Activated T-cell treated with anti-CD3 and anti-CD28 coated beads, Interleukin-2, amount 50 U/mL, for 24 hours (primary cell): ENCODE measurements around the gene CIZ1.

ENCODE experiments used
- DNase-seq: peaks from one replicate; pipeline ENCODE4 v3.0.0-alpha.2; 2020
- H3K27ac Mint-ChIP-seq: 2 replicates; pipeline ENCODE4 v1.8.0; 2020; ENCODE audit warnings: mild to moderate bottlenecking, mixed read lengths
- H3K27me3 Mint-ChIP-seq: 2 replicates; pipeline ENCODE4 v1.8.0; 2020; ENCODE audit warnings: mixed read lengths
- H3K36me3 Mint-ChIP-seq: 2 replicates; pipeline ENCODE4 v1.8.0; 2020; ENCODE audit warnings: low read depth, mixed read lengths
- H3K4me1 Mint-ChIP-seq: 2 replicates; pipeline ENCODE4 v1.8.0; 2020; ENCODE audit warnings: low read depth, mixed read lengths
- H3K4me3 Mint-ChIP-seq: 2 replicates; pipeline ENCODE4 v1.8.0; 2020; ENCODE audit warnings: mild to moderate bottlenecking, moderate library complexity, mixed read lengths
- H3K9me3 Mint-ChIP-seq: 2 replicates; pipeline ENCODE4 v1.8.0; 2020; ENCODE audit warnings: mixed read lengths

CIZ1 gene

GRCh38 chr9:128218172-128218517, 26.8 kb upstream of the CIZ1 start:
- no peak for DNase-seq
- Mint-ChIP-seq H3K4me3 (peak overlapping the region; percentile 75), H3K9me3 (no peaks in the 10 kb centered on the region), H3K27ac (peak overlapping the region; percentile 72), H3K27me3 (peaks cover 2% of the 10 kb centered on the region), H3K36me3 (no peaks in the 10 kb centered on the region), H3K4me1 (peaks cover 15% of the 10 kb centered on the region)

DNA sequence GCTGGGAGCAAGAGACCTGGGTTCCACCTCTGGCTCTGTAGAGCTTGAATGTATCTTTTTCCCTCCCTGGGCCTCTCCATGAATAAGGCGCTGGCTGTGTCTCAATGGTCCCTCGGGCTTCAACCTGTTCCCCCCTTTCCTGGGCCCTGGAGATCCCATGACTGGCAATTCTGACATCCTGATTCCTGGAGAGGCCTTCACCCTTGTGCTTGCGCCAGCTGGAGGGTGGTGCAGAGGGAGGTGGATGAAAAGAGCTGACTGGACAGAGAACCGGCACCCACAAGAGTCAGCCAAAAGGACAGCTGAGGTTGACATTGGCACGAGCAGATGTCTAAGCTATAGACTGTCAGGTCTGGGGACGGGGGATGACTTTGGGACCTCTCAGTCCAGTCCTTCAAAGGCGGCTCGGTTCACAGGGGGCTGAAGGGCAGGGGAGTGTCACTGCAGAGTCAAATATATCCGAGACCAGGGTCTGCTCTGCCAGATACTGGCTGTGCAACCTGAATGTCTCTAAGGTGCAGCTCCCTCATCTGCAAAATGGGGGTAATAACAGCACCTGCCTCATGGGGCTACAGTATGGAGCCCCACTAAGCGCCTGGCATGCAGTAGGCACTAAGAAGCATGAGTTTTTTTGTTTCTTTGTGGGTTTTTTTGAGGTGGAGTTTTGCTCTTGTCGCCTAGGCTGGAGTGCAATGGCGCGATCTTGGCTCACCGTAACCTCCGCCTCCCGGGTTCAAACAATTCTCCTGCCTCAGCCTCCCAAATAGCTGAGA, 25.6 kb upstream of the CIZ1 start:
- Mint-ChIP-seq H3K27ac (no peak overlapping the region), H3K9me3 (no peaks in the 10 kb centered on the region), H3K4me3 (no peak overlapping the region), H3K4me1 (peaks cover 15% of the 10 kb centered on the region), H3K36me3 (no peaks in the 10 kb centered on the region), H3K27me3 (peaks cover 2% of the 10 kb centered on the region)
- DNase-seq: no peak

DNA sequence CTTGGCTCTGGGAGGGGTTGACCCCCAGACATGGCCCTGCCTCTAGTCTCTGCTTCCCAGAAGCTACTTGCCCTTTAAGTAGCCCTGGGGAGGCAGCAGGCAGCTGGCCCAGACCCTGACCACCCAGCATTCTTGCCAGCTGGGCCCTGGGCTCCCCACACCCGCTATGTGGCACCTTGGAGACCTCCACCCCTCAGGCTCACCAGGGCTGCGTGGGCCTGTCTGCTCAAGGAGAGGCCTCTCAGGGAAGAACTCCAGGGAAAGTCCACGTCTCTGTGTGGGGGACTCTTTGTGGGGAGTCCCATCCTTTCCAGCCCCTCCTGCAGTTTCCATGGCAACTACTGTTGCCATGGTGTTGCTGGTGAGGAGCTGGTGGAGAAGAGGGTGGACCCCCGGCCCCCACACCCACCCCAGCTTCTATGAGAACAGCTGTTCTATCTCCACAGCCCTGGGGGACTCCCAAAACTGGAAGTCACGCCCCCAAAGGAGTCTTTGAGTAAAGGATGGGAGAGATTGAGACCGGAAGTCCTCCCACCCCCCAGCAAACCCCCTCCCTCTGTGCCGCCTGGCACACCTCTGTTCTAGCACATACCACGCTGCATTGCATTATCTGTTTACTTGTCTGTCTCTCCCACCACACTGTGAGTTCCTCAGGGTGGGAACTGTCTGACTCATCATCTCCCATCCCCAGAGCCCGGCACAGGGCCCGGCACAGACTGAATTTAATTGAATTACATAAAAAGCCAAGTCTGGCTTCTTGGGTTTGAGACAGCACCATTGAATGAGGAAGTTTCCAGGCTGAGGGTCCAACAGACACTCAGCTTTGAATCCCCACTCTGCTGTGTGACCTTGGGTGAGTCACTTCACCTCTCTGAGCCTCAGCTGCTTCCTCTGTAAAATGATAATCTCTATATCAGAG, 24.4 kb upstream of the CIZ1 start:
- H3K9me3 Mint-ChIP-seq: no peaks in the 10 kb centered on the region
- no peak for DNase-seq
- H3K4me1 Mint-ChIP-seq: peaks cover 15% of the 10 kb centered on the region
- peaks cover 2% of the 10 kb centered on the region for H3K27me3 Mint-ChIP-seq
- no peak overlapping the region for H3K27ac Mint-ChIP-seq
- H3K4me3 Mint-ChIP-seq: no peak overlapping the region
- no peaks in the 10 kb centered on the region for H3K36me3 Mint-ChIP-seq

DNA sequence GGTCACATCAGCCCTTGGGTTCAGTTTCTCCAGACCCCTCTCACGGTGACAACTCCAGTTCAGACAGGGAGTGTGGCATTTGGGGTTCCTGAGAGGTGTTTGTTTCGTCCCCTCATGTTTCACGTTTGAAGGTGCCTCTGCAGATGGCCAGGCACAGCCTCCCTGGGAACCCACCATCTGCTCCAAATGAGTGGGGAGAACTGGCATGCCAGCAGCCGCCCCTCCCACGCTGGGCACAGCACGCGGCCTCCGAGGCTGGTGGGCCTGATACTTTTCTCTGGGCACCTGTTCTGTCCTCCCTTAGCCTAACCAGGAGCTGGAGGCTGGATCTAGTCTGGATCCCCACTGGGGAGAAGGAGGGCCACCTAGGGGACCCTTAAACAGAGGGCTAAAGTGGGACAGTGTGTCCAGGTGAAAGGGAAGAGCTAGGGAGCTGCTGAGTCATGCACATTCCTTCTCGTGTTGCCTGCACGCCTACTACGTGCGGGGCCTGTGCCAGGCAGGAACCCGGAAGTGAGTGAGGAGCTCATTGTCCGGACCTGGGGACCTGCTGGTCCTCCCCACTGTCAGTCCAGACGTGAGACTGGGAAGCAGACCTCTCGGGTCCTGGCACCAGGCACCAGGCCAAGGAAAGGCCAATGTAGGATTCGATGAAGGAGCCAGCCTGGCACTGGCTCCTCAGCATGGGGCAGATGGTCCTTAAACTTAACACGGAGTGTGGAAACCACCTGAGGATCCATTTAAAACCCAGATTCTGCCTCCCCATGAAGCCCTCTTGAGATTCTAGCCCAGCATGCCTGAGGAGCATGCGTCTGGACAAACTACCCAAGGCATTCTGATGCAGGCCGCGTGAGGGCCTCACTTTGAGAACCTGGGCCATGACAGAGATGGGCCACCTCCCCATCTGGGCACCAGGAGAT, 23.5 kb upstream of the CIZ1 start:
- Mint-ChIP-seq H3K27ac (no peak overlapping the region), H3K27me3 (peaks cover 2% of the 10 kb centered on the region), H3K9me3 (no peaks in the 10 kb centered on the region), H3K4me3 (no peak overlapping the region), H3K36me3 (no peaks in the 10 kb centered on the region), H3K4me1 (peaks cover 15% of the 10 kb centered on the region)
- no peak for DNase-seq

GRCh38 chr9:128213746-128214497, 22.6 kb upstream of the CIZ1 start:
- Mint-ChIP-seq H3K27me3 (peaks cover 2% of the 10 kb centered on the region), H3K36me3 (no peaks in the 10 kb centered on the region), H3K4me1 (peaks cover 13% of the 10 kb centered on the region), H3K4me3 (no peak overlapping the region), H3K9me3 (no peaks in the 10 kb centered on the region), H3K27ac (no peak overlapping the region)
- no peak for DNase-seq

DNA sequence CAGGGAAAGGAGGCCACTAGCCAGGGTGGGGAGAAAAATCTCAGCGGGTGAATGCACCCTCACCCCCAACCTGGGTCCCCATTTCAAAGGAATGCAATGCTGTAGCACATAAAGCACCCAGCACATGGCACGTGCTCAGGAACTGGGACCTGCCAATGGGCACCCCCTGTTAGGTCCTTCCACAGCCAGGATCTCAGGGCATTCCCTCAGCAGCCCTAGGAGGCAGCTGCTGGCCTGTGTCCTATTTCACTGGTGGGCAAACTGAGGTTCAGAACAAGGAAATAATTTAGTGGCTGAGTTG, 20.6 kb upstream of the CIZ1 start:
- Mint-ChIP-seq H3K4me1 (no peaks in the 10 kb centered on the region), H3K27me3 (peaks cover 2% of the 10 kb centered on the region), H3K36me3 (no peaks in the 10 kb centered on the region)

DNA sequence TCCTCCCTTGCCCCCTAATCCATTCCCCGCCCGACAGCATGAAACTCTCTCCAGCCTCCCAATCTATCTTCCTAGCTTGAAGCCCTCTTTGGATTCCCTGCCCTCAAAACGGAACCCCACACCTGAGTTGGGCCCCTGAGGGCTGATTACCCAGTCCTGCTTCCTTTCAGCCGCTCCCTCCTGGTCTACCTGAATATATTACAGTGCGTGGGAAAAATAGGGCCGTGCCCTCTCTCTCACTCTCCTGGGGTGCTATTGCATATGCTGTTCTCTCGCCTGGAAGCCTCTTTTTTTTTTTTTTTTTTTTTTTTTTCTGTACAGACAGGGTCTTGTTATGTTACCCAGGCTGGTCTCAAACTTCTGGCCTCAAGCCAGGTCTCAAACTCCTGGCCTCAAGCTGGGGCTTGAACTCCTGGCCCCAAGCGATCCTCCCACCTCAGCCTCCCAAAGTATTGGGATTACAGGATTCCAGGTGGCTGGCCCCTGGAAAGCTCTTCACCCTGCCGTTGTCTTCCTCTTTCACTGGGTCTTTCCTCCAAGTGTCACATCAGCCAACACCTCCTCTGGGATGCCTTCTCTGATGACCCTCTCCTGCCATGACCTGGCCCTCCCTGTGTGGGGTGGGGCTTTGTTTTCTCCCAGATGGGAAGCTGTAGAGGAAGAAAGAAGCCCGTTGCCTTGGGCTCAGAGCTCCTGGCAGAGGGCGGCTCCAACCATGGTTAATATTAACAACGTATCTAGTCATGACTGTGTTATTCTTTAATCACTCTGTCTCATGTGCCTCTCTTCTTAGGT, 20.0 kb upstream of the CIZ1 start:
- DNase-seq: no peak
- no peaks in the 10 kb centered on the region for H3K4me1 Mint-ChIP-seq
- no peaks in the 10 kb centered on the region for H3K9me3 Mint-ChIP-seq
- no peak overlapping the region for H3K4me3 Mint-ChIP-seq
- H3K27me3 Mint-ChIP-seq: peaks cover 2% of the 10 kb centered on the region
- H3K27ac Mint-ChIP-seq: no peak overlapping the region
- H3K36me3 Mint-ChIP-seq: no peaks in the 10 kb centered on the region

More for the DNA sequence above, 20.6 kb upstream of the CIZ1 start:
- DNase-seq: no peak
- no peak overlapping the region for H3K4me3 Mint-ChIP-seq
- no peaks in the 10 kb centered on the region for H3K9me3 Mint-ChIP-seq
- H3K27ac Mint-ChIP-seq: no peak overlapping the region

- no peaks in the 10 kb centered on the region for H3K9me3 Mint-ChIP-seq
- H3K4me3 Mint-ChIP-seq: no peak overlapping the region
- no peak overlapping the region for H3K27ac Mint-ChIP-seq
- no peak for DNase-seq
- peaks cover 15% of the 10 kb centered on the region for H3K27me3 Mint-ChIP-seq
- H3K4me1 Mint-ChIP-seq: peaks cover 4% of the 10 kb centered on the region
- H3K36me3 Mint-ChIP-seq: no peaks in the 10 kb centered on the region
These were observed 17.7 kb upstream of the CIZ1 start for GRCh38 chr9:128208946-128209669.

GRCh38 chr9:128208386-128208785, 17.0 kb upstream of the CIZ1 start:
- Mint-ChIP-seq H3K9me3 (no peaks in the 10 kb centered on the region), H3K4me3 (no peak overlapping the region), H3K27me3 (peaks cover 13% of the 10 kb centered on the region), H3K36me3 (no peaks in the 10 kb centered on the region), H3K27ac (no peak overlapping the region), H3K4me1 (peaks cover 4% of the 10 kb centered on the region)
- DNase-seq: no peak

DNA sequence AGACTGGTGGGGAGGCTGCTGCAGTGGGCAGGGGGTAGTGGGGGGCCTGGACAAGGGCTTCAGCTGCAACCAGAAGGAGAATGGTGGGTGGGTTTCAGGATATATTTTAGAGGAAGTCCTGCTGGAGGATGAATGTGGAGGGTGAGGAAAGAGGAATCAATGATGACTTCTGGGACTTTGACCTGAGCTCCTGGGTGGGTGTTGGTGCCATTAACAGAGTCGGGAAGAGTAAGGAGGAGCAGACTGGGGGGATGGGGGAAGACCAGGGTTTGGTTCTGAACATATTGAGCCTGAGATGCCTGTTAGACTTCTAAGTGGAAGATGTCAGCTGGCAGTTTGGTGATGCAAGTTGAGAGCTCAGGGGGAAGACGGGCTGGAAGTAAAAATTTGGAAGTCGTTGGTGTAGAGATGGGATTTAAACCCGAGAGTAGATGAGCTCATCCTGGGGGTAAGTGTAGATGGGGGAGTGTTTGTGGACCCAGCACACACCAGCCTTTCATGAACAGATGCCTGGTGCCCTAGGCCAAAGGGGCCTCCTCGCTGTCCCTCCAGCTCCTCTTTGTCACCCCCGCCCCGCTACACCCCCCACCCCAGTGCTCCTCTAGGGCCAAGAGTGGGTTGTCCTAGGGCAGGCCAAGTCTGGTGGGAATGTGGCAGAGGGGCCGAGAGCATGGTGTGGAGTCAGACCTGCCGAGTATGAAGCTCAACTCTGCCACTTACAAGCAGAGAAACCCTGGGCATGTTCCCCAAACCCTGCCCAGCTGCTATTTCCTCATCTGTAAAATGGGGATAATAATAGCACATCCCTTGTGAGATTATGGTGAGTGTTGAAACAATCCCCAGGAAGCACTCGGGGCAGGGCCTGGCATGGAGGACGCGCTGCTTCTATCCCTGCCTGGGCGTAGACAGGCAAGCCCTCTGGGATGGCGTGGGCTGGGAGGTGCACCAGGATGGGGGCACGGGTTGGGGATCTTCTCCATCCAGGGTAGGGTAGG, 15.8 kb upstream of the CIZ1 start:
- Mint-ChIP-seq H3K36me3 (no peaks in the 10 kb centered on the region), H3K27ac (no peak overlapping the region), H3K4me3 (no peak overlapping the region), H3K4me1 (peaks cover 13% of the 10 kb centered on the region), H3K9me3 (no peaks in the 10 kb centered on the region), H3K27me3 (peaks cover 13% of the 10 kb centered on the region)
- no peak for DNase-seq

GRCh38 chr9:128206484-128206883, 15.1 kb upstream of the CIZ1 start:
- Mint-ChIP-seq H3K4me1 (peaks cover 19% of the 10 kb centered on the region), H3K27me3 (peaks cover 13% of the 10 kb centered on the region), H3K9me3 (no peaks in the 10 kb centered on the region), H3K4me3 (no peak overlapping the region), H3K36me3 (no peaks in the 10 kb centered on the region), H3K27ac (no peak overlapping the region)
- DNase-seq: no peak

GRCh38 chr9:128205296-128205944, 14.0 kb upstream of the CIZ1 start:
- Mint-ChIP-seq H3K27me3 (peaks cover 13% of the 10 kb centered on the region), H3K27ac (no peak overlapping the region), H3K4me3 (no peak overlapping the region), H3K4me1 (peaks cover 19% of the 10 kb centered on the region), H3K36me3 (no peaks in the 10 kb centered on the region), H3K9me3 (no peaks in the 10 kb centered on the region)
- no peak for DNase-seq
